Neural cell (in vitro differentiated cells): ENCODE measurements around the gene ALKBH6. TPM values are rescaled to one million over a fixed set of nuclear protein-coding genes. Genes with fewer than 3 reads are reported as not detected.

Experiments
- H2AFZ ChIP-seq: fragments of 200-600, 300-800 bp; sonication (generic), shearing (Covaris generic); 2 replicates; pipeline ENCODE4 v1.6.0; 2014; ENCODE audit warnings: low read depth, mild to moderate bottlenecking, antibody characterized with exemption, low read length, moderate library complexity
- H3F3A ChIP-seq: fragments of 200-600 bp; shearing (Covaris generic); 2 replicates; pipeline ENCODE4 v1.6.1; 2016; ENCODE audit warnings: mild to moderate bottlenecking, moderate library complexity, mixed read lengths, antibody characterized with exemption, low read length; ENCODE audit not compliant: insufficient read depth, poor library complexity, severe bottlenecking
- H3K27ac ChIP-seq: fragments of 200-600, 300-800 bp; sonication (generic), shearing (Covaris generic); 2 replicates; pipeline ENCODE4 v1.5.1; 2014; ENCODE audit warnings: mild to moderate bottlenecking, low read length, moderate library complexity
- H3K27me3 ChIP-seq: fragments of 300-800, 200-600 bp; sonication (generic), shearing (Covaris generic); 2 replicates; pipeline ENCODE4 v1.6.0; 2014; ENCODE audit warnings: mild to moderate bottlenecking, low read depth, low read length, moderate library complexity; ENCODE audit not compliant: insufficient read depth
- H3K36me3 ChIP-seq: fragments of 300-800, 200-600 bp; sonication (generic), shearing (Covaris generic); 2 replicates; pipeline ENCODE4 v1.5.1; 2014; ENCODE audit warnings: mild to moderate bottlenecking, antibody characterized with exemption, low read length, moderate library complexity; ENCODE audit not compliant: insufficient read depth
- H3K4me2 ChIP-seq: fragments of 300-800, 200-600 bp; sonication (generic), shearing (Covaris generic); 2 replicates; pipeline ENCODE4 v1.6.0; 2014; ENCODE audit warnings: mild to moderate bottlenecking, low read length
- H3K4me3 ChIP-seq: fragments of 300-800, 200-600 bp; sonication (generic), shearing (Covaris generic); 2 replicates; pipeline ENCODE4 v1.5.1; 2014; ENCODE audit warnings: mild to moderate bottlenecking, low read length, moderate library complexity
- H3K79me2 ChIP-seq: fragments of 200-600 bp; shearing (Covaris generic); replicated peaks from 2 replicates; pipeline ENCODE4 v1.6.0; 2014; ENCODE audit warnings: mild to moderate bottlenecking, low read length, moderate library complexity; ENCODE audit not compliant: insufficient read depth
- H3K9ac ChIP-seq: fragments of 300-800, 200-600 bp; sonication (generic), shearing (Covaris generic); 2 replicates; pipeline ENCODE4 v1.6.1; 2016; ENCODE audit warnings: mild to moderate bottlenecking, low read length, mixed read lengths
- H3K9me2 ChIP-seq: fragments of 200-600 bp; shearing (Covaris generic); 2 replicates; pipeline ENCODE4 v1.6.1; 2016; ENCODE audit warnings: mild to moderate bottlenecking, low read length, mixed read lengths; ENCODE audit not compliant: insufficient read depth
- H3K9me3 ChIP-seq: fragments of 200-600, 300-800 bp; sonication (generic), shearing (Covaris generic); 2 replicates; pipeline ENCODE4 v1.6.1; 2016; ENCODE audit warnings: mild to moderate bottlenecking, mixed run types, low read length, moderate library complexity, mixed read lengths
- H4K20me1 ChIP-seq: fragments of 200-600 bp; shearing (Covaris generic); 2 replicates; pipeline ENCODE4 v1.6.1; 2016; ENCODE audit warnings: mild to moderate bottlenecking, mixed run types; ENCODE audit not compliant: insufficient read depth
- EP300 ChIP-seq: fragments of 450-650 bp; conservative IDR thresholded peaks from 2 replicates; pipeline ENCODE4 v1.6.1; 2014; ENCODE audit warnings: antibody characterized with exemption, mild to moderate bottlenecking, moderate library complexity; ENCODE audit not compliant: poor library complexity, severe bottlenecking
- EZH2 ChIP-seq: fragments of 200-600, 300-800 bp; shearing (Covaris generic), sonication (generic); IDR thresholded peaks from 2 replicates; pipeline ENCODE4 v1.6.1; 2014; ENCODE audit warnings: antibody characterized with exemption, low read length, borderline replicate concordance, mild to moderate bottlenecking; ENCODE audit not compliant: insufficient read depth, poor library complexity, severe bottlenecking
- MXI1 ChIP-seq: fragments of 450-650 bp; conservative IDR thresholded peaks from 2 replicates; pipeline ENCODE4 v1.6.1; 2014; ENCODE audit warnings: antibody characterized with exemption, mild to moderate bottlenecking; ENCODE audit not compliant: poor library complexity, severe bottlenecking
- POLR2AphosphoS5 ChIP-seq: IDR thresholded peaks from 2 replicates; pipeline ENCODE4 v1.6.1; 2012
- RAD21 ChIP-seq: fragments of 450-650 bp; conservative IDR thresholded peaks from 2 replicates; pipeline ENCODE4 v1.6.1; 2014; ENCODE audit warnings: antibody characterized with exemption, mild to moderate bottlenecking, moderate library complexity
- REST ChIP-seq: IDR thresholded peaks from 2 replicates; pipeline ENCODE4 v1.6.1; 2012; ENCODE audit warnings: borderline replicate concordance
- SMC3 ChIP-seq: fragments of 450-650 bp; conservative IDR thresholded peaks from 2 replicates; pipeline ENCODE4 v1.6.1; 2014; ENCODE audit warnings: antibody characterized with exemption, mild to moderate bottlenecking, moderate library complexity; ENCODE audit not compliant: poor library complexity
- TAF1 ChIP-seq: IDR thresholded peaks from 2 replicates; pipeline ENCODE4 v1.6.1; 2012; ENCODE audit warnings: low read depth
- polyA plus RNA-seq: library from polyadenylated mRNA; depleted of rRNA; stranded (reverse); fragments of >200 nt; gene quantifications from 2 replicates; pipeline ENCODE4 v1.2.3, GENCODE V29; 2014
- TF ChIP-seq, protein P1 (sequence below): fragments of 450-650 bp; IDR thresholded peaks from 2 replicates; pipeline ENCODE4 v1.5.1; 2014; ENCODE audit warnings: antibody characterized with exemption, mild to moderate bottlenecking, moderate library complexity; ENCODE audit not compliant: poor library complexity, severe bottlenecking

The ALKBH6 gene
- polyA plus RNA-seq, 1 donor from 2014 or later: 45.6 TPM

DNA sequence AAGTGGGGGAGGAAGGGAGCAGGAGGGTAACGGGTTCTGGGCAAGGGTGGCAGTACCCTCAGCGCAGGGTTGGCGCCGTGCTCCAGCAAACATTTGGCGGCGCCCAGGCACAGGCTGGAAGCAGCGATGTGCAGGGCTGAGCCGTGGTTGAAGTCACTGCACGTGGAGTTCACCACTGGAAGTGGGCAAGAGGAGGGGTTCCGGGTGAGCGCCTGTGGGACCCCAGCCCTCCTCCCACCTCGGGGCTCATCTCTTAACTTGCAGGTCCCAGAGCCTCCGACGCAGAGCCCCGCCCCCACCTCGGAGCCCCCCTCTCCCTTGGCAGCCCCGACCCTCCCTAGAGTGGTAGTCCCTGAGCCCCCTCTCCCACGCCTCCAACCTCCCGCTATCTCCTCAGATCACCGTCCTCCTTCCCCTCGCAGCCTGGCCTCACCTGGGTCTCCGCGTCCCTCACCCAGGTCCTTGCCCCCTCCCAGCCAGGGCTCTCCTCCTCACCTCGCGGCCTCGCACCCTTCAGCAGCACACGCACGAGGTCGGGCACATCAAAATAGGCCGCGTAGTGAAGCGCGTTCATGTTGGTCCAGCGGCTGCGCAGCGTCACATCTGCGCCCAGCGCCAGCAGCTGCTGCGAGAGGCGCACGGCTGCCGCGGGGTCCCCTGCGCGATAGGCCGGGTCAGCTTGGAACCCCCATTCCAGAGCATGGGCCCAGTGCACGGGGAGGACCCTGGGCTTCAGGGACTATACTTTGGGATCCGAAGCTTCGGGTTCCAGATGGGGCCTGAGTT, 12.3 kb upstream of the ALKBH6 start:
- no peak for TF ChIP-seq EP300
- TF ChIP-seq EZH2: no peak
- TF ChIP-seq POLR2AphosphoS5: no peak
- TF ChIP-seq SMC3: no peak
- TF ChIP-seq, protein P1, sequence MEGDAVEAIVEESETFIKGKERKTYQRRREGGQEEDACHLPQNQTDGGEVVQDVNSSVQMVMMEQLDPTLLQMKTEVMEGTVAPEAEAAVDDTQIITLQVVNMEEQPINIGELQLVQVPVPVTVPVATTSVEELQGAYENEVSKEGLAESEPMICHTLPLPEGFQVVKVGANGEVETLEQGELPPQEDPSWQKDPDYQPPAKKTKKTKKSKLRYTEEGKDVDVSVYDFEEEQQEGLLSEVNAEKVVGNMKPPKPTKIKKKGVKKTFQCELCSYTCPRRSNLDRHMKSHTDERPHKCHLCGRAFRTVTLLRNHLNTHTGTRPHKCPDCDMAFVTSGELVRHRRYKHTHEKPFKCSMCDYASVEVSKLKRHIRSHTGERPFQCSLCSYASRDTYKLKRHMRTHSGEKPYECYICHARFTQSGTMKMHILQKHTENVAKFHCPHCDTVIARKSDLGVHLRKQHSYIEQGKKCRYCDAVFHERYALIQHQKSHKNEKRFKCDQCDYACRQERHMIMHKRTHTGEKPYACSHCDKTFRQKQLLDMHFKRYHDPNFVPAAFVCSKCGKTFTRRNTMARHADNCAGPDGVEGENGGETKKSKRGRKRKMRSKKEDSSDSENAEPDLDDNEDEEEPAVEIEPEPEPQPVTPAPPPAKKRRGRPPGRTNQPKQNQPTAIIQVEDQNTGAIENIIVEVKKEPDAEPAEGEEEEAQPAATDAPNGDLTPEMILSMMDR: no peak
- TF ChIP-seq TAF1: no peak
- no peak for TF ChIP-seq REST
- TF ChIP-seq MXI1: no peak
- no peak for TF ChIP-seq RAD21
- no peaks in the 10 kb centered on the region for H3K36me3 ChIP-seq

GRCh38 chr19:36025541-36025940, 11.5 kb upstream of the ALKBH6 start:
- H2AFZ ChIP-seq: no peak overlapping the region
- peaks cover 3% of the 10 kb centered on the region for H3K79me2 ChIP-seq
- H3K4me3 ChIP-seq: no peak overlapping the region
- no peaks in the 10 kb centered on the region for H4K20me1 ChIP-seq
- H3K36me3 ChIP-seq: no peaks in the 10 kb centered on the region
- TF ChIP-seq, protein P1: no peak
- TF ChIP-seq SMC3 (no peak), RAD21 (no peak), MXI1 (no peak), POLR2AphosphoS5 (no peak), REST (no peak), EZH2 (no peak), TAF1 (no peak), EP300 (no peak)
- H3K27me3 ChIP-seq: no peaks in the 10 kb centered on the region
- H3K27ac ChIP-seq: no peak overlapping the region
- H3K4me2 ChIP-seq: no peak overlapping the region
- no peaks in the 10 kb centered on the region for H3F3A ChIP-seq
- no peaks in the 10 kb centered on the region for H3K9me2 ChIP-seq
- no peaks in the 10 kb centered on the region for H3K9me3 ChIP-seq
- no peak overlapping the region for H3K9ac ChIP-seq

More for the DNA sequence above, 12.3 kb upstream of the ALKBH6 start:
- Histone ChIP-seq H3K27me3 (no peaks in the 10 kb centered on the region), H3K4me2 (no peak overlapping the region), H3K9me3 (no peaks in the 10 kb centered on the region), H2AFZ (no peak overlapping the region), H3F3A (no peaks in the 10 kb centered on the region), H3K4me3 (no peak overlapping the region), H3K9me2 (no peaks in the 10 kb centered on the region), H3K27ac (no peak overlapping the region), H3K79me2 (peaks cover 6% of the 10 kb centered on the region), H4K20me1 (no peaks in the 10 kb centered on the region), H3K9ac (no peak overlapping the region)
